Globus pallidus (tissue), 1 donor: Measurements from ENCODE around the gene TCEAL4.

ENCODE experiments used
- DNase-seq: peaks from one replicate; pipeline ENCODE4 v3.0.0-alpha.2; 2015; ENCODE audit warnings: low spot score

Gene TCEAL4

DNA sequence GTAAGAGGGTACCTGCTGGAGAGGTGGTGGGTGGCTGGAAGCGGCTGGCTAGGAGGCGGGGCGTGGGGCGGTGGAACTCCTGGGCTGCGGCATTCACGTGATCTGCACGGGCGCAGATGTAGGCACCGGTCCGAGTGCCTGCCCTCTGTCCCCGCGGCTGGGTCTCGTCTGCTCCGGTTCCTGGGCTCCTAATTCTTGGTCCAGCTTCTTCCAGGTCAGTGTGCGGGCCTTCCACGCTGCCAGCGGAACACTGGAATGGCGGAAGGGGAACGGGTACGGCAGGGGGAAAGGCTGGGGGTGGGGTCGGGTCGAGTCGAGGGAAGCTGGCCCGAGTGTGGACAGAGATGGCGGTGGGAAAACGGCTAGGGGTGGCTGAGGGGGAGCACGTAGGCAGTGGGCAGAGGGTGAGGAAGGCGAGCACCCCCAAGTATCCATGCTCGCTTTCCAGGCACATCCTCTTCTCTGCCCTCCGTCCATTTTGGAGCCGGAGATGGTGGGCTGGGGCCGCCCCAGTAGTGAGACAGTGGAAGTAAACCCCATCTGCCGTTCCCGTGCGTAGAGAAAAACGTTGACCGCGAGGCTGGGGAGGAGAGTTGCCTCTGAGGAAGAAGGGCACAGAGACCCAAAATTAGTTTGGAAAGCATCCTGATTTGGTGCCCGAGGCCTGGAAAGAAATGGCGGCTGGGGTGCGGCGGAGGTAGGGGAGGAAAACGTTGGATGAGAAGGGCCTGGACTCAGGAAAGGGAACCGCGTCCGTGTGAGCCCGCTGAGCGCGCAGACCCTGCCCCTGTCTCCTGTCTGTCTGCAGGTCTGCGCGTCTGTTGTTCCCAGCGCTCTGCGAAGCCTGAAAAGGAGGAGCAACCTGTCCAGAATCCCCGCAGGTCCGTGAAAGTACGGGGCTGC, at the start of gene TCEAL4:
TSS of gene TCEAL4 (plus strand) at position 105 of the 903 bp plus-strand sequence. CDS start 1,161 bp downstream, outside the sequence.
- peak; percentile 63 for DNase-seq

DNA sequence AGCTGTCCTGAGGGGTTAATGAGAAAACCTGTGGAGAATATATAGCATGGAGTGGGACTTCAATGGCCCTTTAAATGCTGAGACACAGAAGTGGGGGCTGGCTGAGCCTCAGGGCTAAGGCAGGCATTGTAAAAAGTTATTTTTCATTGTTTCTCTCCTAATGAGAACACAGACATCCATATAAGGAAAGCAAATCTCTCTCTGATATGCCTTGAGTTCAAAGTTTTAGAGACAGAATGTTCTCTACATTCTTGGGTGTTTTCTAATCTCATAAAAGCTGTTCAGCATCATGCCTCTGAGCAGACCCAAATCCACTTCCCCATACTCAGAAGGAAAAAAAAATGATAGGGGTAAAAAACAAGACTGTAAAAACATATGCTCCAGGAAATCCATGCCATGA, 49.2 kb upstream of the TCEAL4 start:
- no peak for DNase-seq

GRCh38 chrX:103536732-103537131, 48.6 kb upstream of the TCEAL4 start:
- no peak for DNase-seq

DNA sequence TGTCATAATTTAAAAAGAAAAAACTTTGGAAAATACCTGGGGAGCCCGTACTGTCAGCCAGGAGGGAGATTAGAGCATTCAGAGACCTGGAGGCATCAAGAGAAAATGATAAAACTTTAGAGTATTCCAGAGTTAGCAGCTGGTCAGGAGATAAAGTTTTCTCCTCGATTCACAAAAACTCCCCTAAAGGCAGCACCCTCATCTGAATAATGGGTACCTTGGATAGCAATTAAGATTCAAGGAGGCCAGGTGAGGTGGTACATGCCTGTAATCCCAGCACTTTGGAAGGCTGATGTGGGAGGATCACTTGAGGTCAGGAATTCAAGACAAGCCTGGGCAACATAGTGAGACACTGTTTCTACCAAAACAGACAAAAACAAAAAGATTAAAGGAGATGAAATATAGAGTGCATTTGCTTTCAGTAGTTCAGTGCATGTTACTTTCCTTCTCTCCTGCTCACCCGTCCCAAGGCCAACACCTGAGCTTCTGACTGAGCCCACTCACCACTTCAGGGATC, 47.4 kb upstream of the TCEAL4 start:
- no peak for DNase-seq

- no peak for DNase-seq
These were observed 46.6 kb upstream of the TCEAL4 start for GRCh38 chrX:103538728-103539127.

- DNase-seq: no peak
These were observed 45.6 kb upstream of the TCEAL4 start for GRCh38 chrX:103539695-103540094.

DNA sequence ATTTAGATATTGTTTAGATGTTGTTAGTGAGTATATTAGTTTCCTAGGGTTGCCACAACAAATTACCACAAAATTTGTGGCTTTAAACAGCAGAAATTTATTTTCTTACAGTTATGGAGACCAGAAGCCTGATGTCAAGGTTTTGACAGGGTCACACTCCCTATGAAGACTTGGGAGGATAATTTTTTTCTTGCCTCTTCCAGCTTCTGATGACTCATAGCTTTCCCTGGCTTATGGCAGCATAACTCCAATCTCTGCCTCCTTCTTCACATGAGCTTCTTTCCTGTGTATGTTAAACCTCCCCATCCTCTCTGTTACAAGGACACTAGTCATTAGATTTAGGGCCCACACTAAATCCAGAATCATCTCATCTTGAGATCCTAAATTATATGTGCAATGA, 45.2 kb upstream of the TCEAL4 start:
- DNase-seq: no peak

DNA sequence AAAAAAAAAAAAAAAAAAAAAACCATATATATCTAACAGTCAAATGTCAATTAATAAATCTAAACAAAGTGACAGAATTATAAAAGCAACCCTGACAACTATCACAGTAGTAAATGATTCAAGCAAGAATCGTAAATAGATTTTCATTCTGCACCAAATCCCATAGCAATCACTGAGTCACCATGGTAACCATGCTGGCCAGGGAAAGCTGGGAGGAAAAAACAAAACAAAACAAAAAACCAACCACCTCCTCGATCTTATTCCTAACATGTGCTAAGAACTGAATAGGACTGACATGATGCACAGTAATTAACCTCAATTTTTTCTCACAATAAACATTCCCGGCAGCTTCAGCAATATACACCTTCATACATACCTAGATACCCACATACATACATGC, 35.4 kb upstream of the TCEAL4 start:
- no peak for DNase-seq

DNA sequence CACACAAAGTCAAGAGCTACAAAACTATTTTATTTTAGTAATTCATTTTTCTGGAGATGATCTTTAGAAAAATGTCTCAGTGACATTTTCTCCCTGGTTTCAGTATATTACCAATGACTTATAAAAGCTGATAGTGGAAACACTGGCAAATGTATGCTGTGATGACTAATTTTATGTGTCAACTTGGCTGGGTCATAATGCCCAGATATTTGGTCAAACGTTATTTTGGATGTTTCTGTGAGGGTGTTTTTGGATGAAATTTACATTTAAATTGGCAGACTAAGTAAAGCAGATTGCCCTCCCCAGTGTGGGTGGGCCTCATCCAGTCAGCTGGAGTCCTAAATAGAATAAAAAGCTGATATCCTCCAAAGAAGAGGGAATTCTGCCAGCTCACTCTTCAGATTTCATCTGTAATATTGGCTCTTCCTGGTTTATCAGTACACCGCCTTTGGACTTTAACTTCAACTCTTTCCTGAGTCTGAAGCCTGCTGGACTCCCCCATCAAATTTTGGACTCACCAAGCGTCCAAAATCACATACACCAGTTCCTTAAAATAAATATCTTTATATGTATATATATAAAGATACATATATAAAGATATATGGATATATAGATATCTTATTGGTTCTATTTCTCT, 34.8 kb upstream of the TCEAL4 start:
- no peak for DNase-seq

DNA sequence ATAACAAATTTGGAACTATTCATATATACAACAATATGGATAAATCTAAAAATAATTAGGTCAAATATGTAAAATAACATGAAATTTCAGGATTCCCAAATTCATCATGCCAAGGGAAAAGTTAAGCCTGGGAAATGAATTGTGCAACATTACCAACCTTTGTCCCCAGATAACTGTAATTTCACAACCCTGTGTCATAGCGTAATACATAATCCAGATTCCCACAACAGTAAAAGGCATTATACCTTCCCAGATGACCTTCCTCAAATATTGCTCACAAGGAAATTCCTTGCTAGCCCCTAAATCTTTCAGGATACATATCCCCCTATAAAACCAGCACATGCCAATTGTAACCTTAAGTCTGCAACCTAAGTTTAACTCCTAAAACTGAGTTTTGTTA, 33.1 kb upstream of the TCEAL4 start:
- no peak for DNase-seq

DNA sequence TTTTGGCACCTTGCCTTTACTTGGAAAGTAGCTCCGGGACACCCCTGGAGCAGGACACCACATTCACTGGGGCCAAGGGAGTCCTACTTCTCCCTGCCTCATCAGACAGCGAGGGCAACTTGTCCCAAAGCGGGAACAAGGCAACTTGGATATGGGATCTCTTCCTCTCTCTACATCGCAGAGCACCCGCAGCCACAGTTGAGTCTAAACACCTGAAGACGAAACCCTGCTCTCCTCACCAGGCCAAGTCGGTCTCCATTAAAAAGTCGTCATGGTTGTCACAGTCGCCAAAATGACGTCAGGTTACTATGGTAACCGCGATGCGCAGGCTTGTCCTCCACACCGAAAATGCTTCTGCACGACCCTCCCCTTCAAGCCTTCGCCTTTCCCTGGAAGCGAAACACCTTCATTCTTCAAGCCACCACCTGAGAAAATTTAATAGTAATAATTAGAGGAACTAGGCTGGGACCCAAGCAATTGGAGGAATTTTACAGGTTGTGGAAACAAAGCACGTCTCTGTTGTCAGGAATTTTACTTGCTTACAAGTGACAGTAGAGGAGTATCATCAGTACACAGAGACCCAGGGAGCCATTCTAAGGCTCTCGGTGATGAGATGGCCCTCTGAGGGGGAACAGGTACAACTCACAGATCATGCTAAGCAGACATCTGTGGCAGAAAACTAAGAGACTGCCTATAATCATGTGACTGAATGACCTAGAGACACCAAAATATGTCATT, 30.5 kb upstream of the TCEAL4 start:
- DNase-seq: peak; percentile 63

DNA sequence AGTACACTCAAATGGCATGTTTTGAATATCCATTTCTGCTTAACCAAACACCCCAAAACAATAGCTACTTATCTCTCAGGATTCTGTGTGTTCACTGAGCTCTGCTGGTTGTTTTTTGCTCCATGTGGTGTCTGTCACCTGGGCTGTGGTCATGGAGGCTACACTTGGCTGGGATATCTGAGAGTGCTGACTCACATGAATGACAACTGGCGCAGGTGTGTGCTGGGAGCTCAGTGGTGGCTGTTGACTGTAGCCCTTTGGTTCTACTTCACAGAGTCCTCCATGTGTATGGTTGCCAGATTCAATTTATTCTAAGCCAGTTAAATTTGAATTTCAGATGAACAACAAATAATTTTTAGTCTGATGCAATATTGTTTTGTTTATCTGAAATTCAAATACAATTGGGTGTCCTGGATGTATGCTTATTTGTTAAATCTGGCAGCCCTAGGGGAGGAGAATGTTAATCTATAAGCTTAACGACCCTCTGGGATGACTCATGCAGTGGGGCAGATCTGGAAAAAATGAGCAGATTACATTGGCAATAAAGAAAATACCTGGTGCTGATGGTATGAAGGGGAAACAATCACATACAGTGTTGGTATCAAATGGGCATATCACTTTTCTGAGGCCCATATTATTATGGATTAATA, 28.2 kb upstream of the TCEAL4 start:
- no peak for DNase-seq

GRCh38 chrX:103560256-103560655, 25.1 kb upstream of the TCEAL4 start:
- no peak for DNase-seq

DNA sequence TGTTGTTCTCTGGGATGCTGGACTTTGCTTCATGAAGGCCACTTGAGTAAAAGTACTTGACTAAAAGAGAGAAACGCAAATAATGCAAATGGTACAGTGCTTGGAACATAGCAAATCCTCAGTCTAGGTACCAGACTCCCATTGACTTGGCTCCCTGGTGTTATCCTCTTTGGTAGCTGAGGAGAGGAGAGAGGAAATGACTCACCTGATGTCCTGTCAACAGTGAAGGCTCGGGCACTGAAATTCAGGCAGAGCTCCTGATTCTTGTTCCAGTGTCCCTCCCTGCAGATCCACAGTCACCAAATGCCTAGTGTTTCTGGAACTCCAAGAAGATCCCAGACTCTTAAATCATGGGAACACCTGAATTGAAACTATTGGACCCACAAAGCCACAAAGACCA, 22.5 kb upstream of the TCEAL4 start:
- DNase-seq: no peak

GRCh38 chrX:103565197-103565596, 20.1 kb upstream of the TCEAL4 start:
- no peak for DNase-seq

DNA sequence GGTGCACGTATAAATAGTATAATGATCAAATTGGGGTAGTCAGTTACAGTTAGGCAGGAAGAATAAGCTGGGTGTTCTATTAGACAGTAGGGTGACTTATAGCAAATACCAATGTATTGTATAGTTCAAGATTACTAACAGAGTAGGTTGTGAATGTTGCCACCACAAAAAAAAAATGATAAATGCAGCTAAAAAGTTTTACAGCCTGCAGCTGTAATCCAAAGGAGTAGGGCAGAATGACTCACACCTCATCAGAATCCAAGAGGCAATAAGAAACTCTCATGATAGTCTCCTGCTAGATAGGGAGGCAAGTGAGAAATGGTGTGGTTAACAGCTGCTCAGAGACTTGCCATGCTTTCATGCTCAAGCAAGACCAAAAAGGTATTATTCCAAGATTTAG, 19.6 kb upstream of the TCEAL4 start:
- no peak for DNase-seq

DNA sequence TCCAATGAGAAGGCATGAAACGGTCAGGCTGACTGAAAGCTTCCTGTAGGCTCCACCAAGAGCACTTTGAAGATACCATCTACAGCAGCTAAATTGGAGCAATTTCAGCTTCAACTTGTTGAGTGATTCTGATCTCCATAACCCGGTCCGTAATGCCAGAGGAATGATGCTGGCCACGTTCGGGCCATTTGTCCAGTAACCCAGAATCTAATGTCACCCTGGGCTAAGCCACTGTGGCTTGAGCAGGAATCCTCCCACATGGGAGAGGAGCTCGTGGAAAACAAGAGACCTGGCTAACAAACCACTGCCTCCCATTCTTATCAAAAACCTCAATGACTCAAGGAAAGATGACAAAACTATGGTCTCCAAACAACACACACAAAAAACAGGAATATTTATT, 14.2 kb upstream of the TCEAL4 start:
- DNase-seq: no peak

- no peak for DNase-seq
These were observed 13.6 kb upstream of the TCEAL4 start for GRCh38 chrX:103571726-103572125.

DNA sequence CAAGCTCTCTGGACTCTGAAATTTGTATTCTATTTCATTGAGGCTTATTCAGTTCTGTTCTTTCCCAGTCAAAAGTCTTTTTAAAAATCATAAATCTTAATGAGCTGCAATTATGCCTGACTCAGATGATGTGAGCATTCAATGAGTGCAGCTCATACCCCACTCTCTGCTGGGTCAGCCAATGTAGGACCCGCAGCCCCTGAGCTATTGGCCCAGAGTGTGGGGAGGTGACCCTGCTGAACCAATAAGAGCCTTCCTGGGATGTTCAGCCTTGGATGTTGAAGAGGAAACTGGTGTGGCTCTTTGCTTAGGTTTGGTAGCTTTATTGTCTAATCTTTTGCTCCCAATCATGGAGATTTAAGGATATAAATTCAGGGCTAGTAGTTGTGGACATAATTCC, 12.1 kb upstream of the TCEAL4 start:
- no peak for DNase-seq

- peak; percentile 24 for DNase-seq
These were observed 719 bp upstream of the TCEAL4 start for GRCh38 chrX:103584596-103584995.

GRCh38 chrX:103586314-103586646, 965 bp downstream of the TCEAL4 start:
- peak; percentile 18 for DNase-seq

DNA sequence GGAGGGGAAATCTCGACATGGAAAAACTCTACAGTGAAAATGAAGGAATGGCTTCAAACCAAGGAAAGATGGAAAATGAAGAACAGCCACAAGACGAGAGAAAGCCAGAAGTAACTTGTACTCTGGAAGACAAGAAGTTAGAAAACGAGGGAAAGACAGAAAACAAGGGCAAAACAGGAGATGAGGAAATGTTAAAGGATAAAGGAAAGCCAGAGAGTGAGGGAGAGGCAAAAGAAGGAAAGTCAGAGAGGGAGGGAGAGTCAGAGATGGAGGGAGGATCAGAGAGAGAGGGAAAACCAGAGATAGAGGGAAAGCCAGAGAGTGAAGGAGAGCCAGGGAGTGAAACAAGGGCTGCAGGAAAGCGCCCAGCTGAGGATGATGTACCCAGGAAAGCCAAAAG, 1.3 kb downstream of the TCEAL4 start:
- DNase-seq: no peak
